ENCODE data around the gene KCNAB1. TPM values are rescaled to one million over a fixed set of nuclear protein-coding genes. Genes with fewer than 3 reads are reported as not detected.

Gene KCNAB1
- polyA plus RNA-seq, 1 donor (not counting 4 experiments of a cell fraction or from before 2014, with no cell fraction given) = 0.03 TPM

DNA sequence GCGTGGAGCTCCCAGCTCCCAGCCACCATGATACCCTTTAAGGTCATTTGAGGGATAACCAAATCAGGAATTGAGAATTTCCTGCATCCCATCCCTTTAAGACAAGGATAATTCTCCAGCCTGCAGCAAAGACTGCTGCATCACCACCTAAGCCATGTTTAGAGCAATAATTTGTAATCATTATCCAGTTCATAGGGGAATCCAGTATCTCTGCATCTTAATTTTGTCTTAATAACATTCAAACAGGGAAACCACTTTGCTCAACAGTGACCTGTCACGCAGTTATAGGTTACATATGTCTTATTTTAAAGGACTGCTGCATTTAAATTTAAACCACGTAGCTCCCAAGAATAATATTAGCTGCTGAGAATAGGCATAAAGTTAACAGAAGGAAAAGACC, 246.2 kb downstream of the KCNAB1 start:
- Histone ChIP-seq H3K9me3 (ENCODE audit: control insufficient read depth, low read depth, low read length) (no peaks in the 10 kb centered on the region), H3K27ac (ENCODE audit: control insufficient read depth, insufficient read depth, low read length) (no peak overlapping the region), H3K27me3 (ENCODE audit: control insufficient read depth, extremely low read depth, insufficient read depth, low read length) (no peaks in the 10 kb centered on the region), H3K36me3 (ENCODE audit: control insufficient read depth in 2 of 2, extremely low read depth in 1 of 2, insufficient read depth in 2 of 2, low read length in 2 of 2) (no peaks in the 10 kb centered on the region), H3K79me2 (ENCODE audit: control insufficient read depth, insufficient read depth, low read length) (no peaks in the 10 kb centered on the region), H3K9ac (ENCODE audit: control insufficient read depth, extremely low read depth, insufficient read depth, low read length) (no peak overlapping the region), H4K20me1 (ENCODE audit: control insufficient read depth, extremely low read depth, insufficient read depth, low read length) (no peaks in the 10 kb centered on the region), H2AFZ (ENCODE audit: control insufficient read depth, low read length) (no peak overlapping the region), H3K4me2 (ENCODE audit: control insufficient read depth, extremely low read depth, insufficient read depth, low read depth, low read length) (no peak overlapping the region), H3K9me1 (ENCODE audit: control insufficient read depth, extremely low read depth, insufficient read depth, low read length) (no peaks in the 10 kb centered on the region), H3K4me1 (ENCODE audit: control insufficient read depth, extremely low read depth, insufficient read depth, low read length) (no peaks in the 10 kb centered on the region), H3K4me3 (ENCODE audit: control insufficient read depth in 2 of 3, extremely low read depth in 1 of 3, insufficient read depth in 2 of 3, low read depth in 1 of 3, low read length in 3 of 3) (no peak overlapping the region)
- TF ChIP-seq CTCF (optimal IDR thresholded peaks at IDR 0.05 in 1 of 3, IDR thresholded peaks at IDR 0.05 in 1 of 3, conservative IDR thresholded peaks at IDR 0.05 in 1 of 3; ENCODE audit: extremely low read depth in 1 of 3, insufficient read depth in 2 of 3, low read length in 3 of 3) (no peak), EZH2 (IDR thresholded peaks at IDR 0.05; ENCODE audit: low read length) (no peak)
- dilution Hi-C loops (cut with MboI; ENCODE audit: extremely low pct_ligation_motif_present, low sequenced_read_pairs) = no loop called here
- FAIRE-seq (no peak), DNase-seq (ENCODE audit: low read depth, low spot score) (no peak)

GRCh38 chr3:156368189-156368588, 247.8 kb downstream of the KCNAB1 start:
- Histone ChIP-seq H3K79me2 (ENCODE audit: control insufficient read depth, insufficient read depth, low read length) (no peaks in the 10 kb centered on the region), H3K9ac (ENCODE audit: control insufficient read depth, extremely low read depth, insufficient read depth, low read length) (no peak overlapping the region), H3K27ac (ENCODE audit: control insufficient read depth, insufficient read depth, low read length) (no peak overlapping the region), H3K9me1 (ENCODE audit: control insufficient read depth, extremely low read depth, insufficient read depth, low read length) (no peaks in the 10 kb centered on the region), H3K9me3 (ENCODE audit: control insufficient read depth, low read depth, low read length) (no peaks in the 10 kb centered on the region), H3K27me3 (ENCODE audit: control insufficient read depth, extremely low read depth, insufficient read depth, low read length) (no peaks in the 10 kb centered on the region), H3K4me3 (ENCODE audit: control insufficient read depth in 2 of 3, extremely low read depth in 1 of 3, insufficient read depth in 2 of 3, low read depth in 1 of 3, low read length in 3 of 3) (no peak overlapping the region), H3K4me1 (ENCODE audit: control insufficient read depth, extremely low read depth, insufficient read depth, low read length) (no peaks in the 10 kb centered on the region), H3K4me2 (ENCODE audit: control insufficient read depth, extremely low read depth, insufficient read depth, low read depth, low read length) (no peak overlapping the region), H2AFZ (ENCODE audit: control insufficient read depth, low read length) (no peak overlapping the region), H3K36me3 (ENCODE audit: control insufficient read depth in 2 of 2, extremely low read depth in 1 of 2, insufficient read depth in 2 of 2, low read length in 2 of 2) (no peaks in the 10 kb centered on the region), H4K20me1 (ENCODE audit: control insufficient read depth, extremely low read depth, insufficient read depth, low read length) (no peaks in the 10 kb centered on the region)
- no peak for FAIRE-seq
- dilution Hi-C loops (cut with MboI; ENCODE audit: extremely low pct_ligation_motif_present, low sequenced_read_pairs) = no loop called here
- no peak for TF ChIP-seq EZH2 (IDR thresholded peaks at IDR 0.05; ENCODE audit: low read length)
- TF ChIP-seq CTCF (optimal IDR thresholded peaks at IDR 0.05 in 1 of 3, IDR thresholded peaks at IDR 0.05 in 1 of 3, conservative IDR thresholded peaks at IDR 0.05 in 1 of 3; ENCODE audit: extremely low read depth in 1 of 3, insufficient read depth in 2 of 3, low read length in 3 of 3) = no peak
- DNase-seq (ENCODE audit: low read depth, low spot score) = no peak

Measured in keratinocyte (primary cell).